Activated CD8-positive, alpha-beta T cell treated with anti-CD3 and anti-CD28 coated beads for 36 hours (primary cell): ENCODE results near the gene BCL7A. TPM values are rescaled to one million over a fixed set of nuclear protein-coding genes. Genes with fewer than 3 reads are reported as not detected.

Experiments
- ATAC-seq: fragments of 200-7000 bp; cut with Tn5 transposase; one replicate; pipeline ENCODE4 v1.10.0; 2021; ENCODE audit warnings: mild to moderate bottlenecking, moderate library complexity
- CTCF ChIA-PET: fragments of 350-600 bp; sonication (Branson Sonifier 250); formaldehyde crosslinking; loops from one replicate; lab custom pipeline; 2021; ENCODE audit warnings: antibody characterized with exemption; lab: Charles Lee
- POLR2A ChIA-PET: fragments of 350-600 bp; sonication (Branson Sonifier 250); formaldehyde crosslinking; loops from one replicate; lab custom pipeline; 2021; ENCODE audit warnings: antibody characterized with exemption; lab: Charles Lee
- DNase-seq: peaks from one replicate; pipeline ENCODE4 v3.0.0-alpha.2; 2020
- H3K27ac Mint-ChIP-seq: one replicate; pipeline ENCODE4 v1.8.0; 2021; ENCODE audit warnings: mild to moderate bottlenecking, mixed read lengths
- H3K27me3 Mint-ChIP-seq: one replicate; pipeline ENCODE4 v1.8.0; 2021; ENCODE audit warnings: mixed read lengths
- H3K36me3 Mint-ChIP-seq: one replicate; pipeline ENCODE4 v1.8.0; 2021; ENCODE audit warnings: low read depth, mixed read lengths
- H3K4me1 Mint-ChIP-seq: one replicate; pipeline ENCODE4 v1.8.0; 2021; ENCODE audit warnings: low read depth, mixed read lengths
- H3K4me3 Mint-ChIP-seq: one replicate; pipeline ENCODE4 v1.8.0; 2021; ENCODE audit warnings: mild to moderate bottlenecking, moderate library complexity, mixed read lengths
- H3K9me3 Mint-ChIP-seq: one replicate; pipeline ENCODE4 v1.8.0; 2021; ENCODE audit warnings: mixed read lengths
- intact Hi-C: fragments of 100-400 bp; cut with micrococcal nuclease; formaldehyde crosslinking; loops from one replicate; pipeline ENCODE4 v1.10.0; 2022
- total RNA-seq, 2 experiments: library from RNA; stranded (reverse); gene quantifications; one replicate each; pipeline ENCODE4 v1.2.3, GENCODE V29; 2021
- TF ChIP-seq, protein P1 (sequence below): fragments of 200-600 bp; IDR thresholded peaks from one replicate; pipeline ENCODE4 v1.8.0; 2022; ENCODE audit warnings: antibody characterized with exemption, mild to moderate bottlenecking

Gene BCL7A
- total RNA-seq, 2 experiments from 2014 or later = 6.7 to 7.3 TPM

DNA sequence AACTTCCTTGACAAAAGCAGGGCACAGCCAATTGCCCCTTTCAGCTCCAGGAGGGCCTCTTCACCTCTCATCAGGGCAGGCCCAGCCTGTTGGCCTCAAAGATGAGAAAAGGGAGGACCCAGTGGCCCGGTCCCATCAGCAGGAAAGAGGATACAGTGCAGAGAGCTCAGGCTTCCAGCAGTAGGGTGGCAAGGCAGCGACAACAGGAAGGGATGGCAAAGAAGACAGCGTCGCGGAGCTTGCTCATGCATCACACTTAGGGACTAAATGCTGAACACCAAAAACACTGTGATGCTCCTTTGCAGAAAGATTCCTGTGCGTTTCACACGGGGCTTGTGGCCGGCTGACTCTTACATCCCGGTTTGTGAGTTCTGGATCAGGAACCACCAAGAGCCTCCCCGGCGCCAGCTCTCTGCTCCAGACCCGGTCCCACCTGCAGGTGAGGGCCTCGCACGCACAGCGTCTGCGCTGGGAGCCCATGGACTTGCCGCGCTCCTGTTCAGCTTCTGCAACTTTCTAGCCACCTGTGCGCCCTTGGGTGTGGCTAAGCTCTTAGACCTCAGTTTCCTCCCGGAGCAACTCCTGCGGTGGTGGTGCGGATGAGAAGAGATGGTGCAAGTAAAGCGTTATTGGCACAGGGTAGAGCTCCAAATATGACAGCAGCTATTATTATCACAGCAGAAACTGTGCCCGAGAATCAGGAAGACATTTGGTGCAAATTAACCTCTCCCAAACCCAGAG is 15.3 kb upstream of the BCL7A start:
- ChIA-PET CTCF (interaction anchor here (0.7 to 1.0 kb wide), 4 partner anchors 15 to 212 kb away, joined by 3 read pairs; no protein-coding TSS in a partner anchor), POLR2A (interaction anchor here (1.0 to 2.0 kb wide), 2 partner anchors 14 to 16 kb away, joined by 3 to 6 read pairs; no protein-coding TSS in a partner anchor)
- H3K27me3 Mint-ChIP-seq = peaks cover 5% of the 10 kb centered on the region
- no peaks in the 10 kb centered on the region for H3K9me3 Mint-ChIP-seq
- TF ChIP-seq, protein P1, sequence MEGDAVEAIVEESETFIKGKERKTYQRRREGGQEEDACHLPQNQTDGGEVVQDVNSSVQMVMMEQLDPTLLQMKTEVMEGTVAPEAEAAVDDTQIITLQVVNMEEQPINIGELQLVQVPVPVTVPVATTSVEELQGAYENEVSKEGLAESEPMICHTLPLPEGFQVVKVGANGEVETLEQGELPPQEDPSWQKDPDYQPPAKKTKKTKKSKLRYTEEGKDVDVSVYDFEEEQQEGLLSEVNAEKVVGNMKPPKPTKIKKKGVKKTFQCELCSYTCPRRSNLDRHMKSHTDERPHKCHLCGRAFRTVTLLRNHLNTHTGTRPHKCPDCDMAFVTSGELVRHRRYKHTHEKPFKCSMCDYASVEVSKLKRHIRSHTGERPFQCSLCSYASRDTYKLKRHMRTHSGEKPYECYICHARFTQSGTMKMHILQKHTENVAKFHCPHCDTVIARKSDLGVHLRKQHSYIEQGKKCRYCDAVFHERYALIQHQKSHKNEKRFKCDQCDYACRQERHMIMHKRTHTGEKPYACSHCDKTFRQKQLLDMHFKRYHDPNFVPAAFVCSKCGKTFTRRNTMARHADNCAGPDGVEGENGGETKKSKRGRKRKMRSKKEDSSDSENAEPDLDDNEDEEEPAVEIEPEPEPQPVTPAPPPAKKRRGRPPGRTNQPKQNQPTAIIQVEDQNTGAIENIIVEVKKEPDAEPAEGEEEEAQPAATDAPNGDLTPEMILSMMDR = no peak
- peaks cover 30% of the 10 kb centered on the region for H3K4me1 Mint-ChIP-seq
- ATAC-seq = peak; percentile 25
- no peak overlapping the region for H3K27ac Mint-ChIP-seq
- no peak overlapping the region for H3K4me3 Mint-ChIP-seq
- no peak for DNase-seq
- H3K36me3 Mint-ChIP-seq = no peaks in the 10 kb centered on the region
- intact Hi-C loops = no loop called here

DNA sequence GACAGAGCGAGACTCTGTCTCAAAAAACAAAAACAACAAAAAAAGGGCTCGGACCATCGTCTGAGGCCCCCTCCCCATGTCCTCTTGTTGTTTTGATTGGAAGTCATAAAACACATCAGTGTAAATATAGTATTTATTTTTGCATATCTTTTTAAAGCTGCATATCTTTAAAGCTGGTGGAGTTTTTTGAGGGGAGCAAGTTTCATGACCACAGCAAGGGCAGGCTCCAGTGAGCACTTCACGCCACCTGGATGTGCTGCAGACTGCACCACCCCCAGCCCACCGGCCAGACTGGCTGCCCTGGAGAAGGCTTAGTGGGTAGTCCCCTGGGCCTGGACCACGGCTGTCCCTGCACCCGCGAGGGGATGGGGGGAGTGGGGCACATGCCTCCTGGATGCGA is 11.9 kb upstream of the BCL7A start:
- DNase-seq (no peak), ATAC-seq (no peak)
- Mint-ChIP-seq H3K27me3 (peaks cover 4% of the 10 kb centered on the region), H3K4me1 (peaks cover 19% of the 10 kb centered on the region), H3K36me3 (no peaks in the 10 kb centered on the region), H3K27ac (no peak overlapping the region), H3K9me3 (no peaks in the 10 kb centered on the region), H3K4me3 (no peak overlapping the region)
- TF ChIP-seq, protein P1 = no peak
- POLR2A ChIA-PET = no interaction called here
- intact Hi-C loops = no loop called here
- CTCF ChIA-PET = no interaction called here

DNA sequence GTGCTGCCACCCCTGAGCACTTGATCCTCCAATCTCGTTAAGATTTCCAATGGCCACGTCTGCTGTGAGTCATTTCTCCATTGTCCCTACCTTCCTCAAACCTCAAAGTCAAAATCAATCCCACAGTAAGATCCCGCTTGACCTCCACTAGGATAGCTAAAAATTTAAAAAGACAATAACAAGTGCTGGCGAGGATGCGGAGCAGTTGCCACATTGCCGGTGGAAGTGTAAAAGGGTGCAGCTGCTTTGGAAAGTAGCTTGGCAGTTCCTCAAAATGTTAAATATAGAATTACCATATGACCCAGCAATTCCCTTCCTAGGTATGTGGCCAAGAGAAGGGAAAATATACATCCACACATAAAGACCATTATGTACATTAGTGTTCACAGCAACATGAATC is 9.5 kb upstream of the BCL7A start:
- ChIA-PET POLR2A (interaction anchor here (0.7 to 1.7 kb wide), 3 partner anchors 9 to 86 kb away, joined by 3 to 4 read pairs (median 3); no protein-coding TSS in a partner anchor), CTCF (interaction anchor here (0.9 to 1.0 kb wide), 2 partner anchors 21 to 93 kb away, joined by 3 read pairs; partner anchors contain the start of gene CFAP251)
- intact Hi-C loops = no loop called here
- Mint-ChIP-seq H3K4me3 (no peak overlapping the region), H3K4me1 (peaks cover 2% of the 10 kb centered on the region), H3K27me3 (peaks cover 1% of the 10 kb centered on the region), H3K9me3 (no peaks in the 10 kb centered on the region), H3K27ac (no peak overlapping the region), H3K36me3 (no peaks in the 10 kb centered on the region)
- TF ChIP-seq, protein P1 = no peak
- DNase-seq (no peak), ATAC-seq (no peak)

DNA sequence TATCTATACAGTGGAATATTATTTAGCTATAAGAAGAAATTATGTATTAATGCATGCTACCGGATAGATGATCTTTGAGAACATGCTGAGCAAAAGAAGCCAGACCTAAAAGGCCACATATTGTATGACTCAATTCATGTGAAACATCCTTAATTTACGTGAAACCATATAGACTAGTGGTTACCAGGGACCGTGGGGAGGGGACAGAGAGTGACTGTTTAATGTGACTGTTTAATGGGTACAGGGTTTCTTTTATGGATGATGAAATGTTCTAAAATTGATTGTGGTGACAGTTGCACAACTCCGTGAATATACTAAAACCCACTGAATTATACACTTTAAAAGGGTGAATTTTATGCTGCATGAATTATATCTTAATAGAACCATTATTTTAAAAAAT is 8.5 kb upstream of the BCL7A start:
- no peaks in the 10 kb centered on the region for H3K4me1 Mint-ChIP-seq
- H3K27ac Mint-ChIP-seq = no peak overlapping the region
- intact Hi-C loops = no loop called here
- TF ChIP-seq, protein P1 = no peak
- H3K9me3 Mint-ChIP-seq = no peaks in the 10 kb centered on the region
- no peaks in the 10 kb centered on the region for H3K36me3 Mint-ChIP-seq
- ATAC-seq (peak; percentile 45), DNase-seq (no peak)
- no peaks in the 10 kb centered on the region for H3K27me3 Mint-ChIP-seq
- ChIA-PET POLR2A (no interaction called here), CTCF (interaction anchor here (1.0 to 1.1 kb wide), 2 partner anchors 96 to 152 kb away, joined by 3 read pairs; no protein-coding TSS in a partner anchor)
- H3K4me3 Mint-ChIP-seq = no peak overlapping the region
